RWPE1 (cell line): Measurements from ENCODE around the gene TBPL2.
A peak's percentile ranks its signal among the peaks of the same experiment; 100 is the strongest.
"Not testable (repeated sequence)": the region's sequence is repeated elsewhere in the genome, so short reads cannot be mapped to it uniquely, and the experiment has no call there.

Experiments
- CTCF ChIA-PET: fragments of 350-600 bp; sonication (Branson Sonifier 250); formaldehyde crosslinking; extraction: SDS; loops from one replicate; lab custom pipeline; 2021; lab: Yijun Ruan, JAX
- POLR2A ChIA-PET: fragments of 400-600 bp; formaldehyde crosslinking; extraction: SDS; loops from one replicate; lab custom pipeline; 2020; ENCODE audit warnings: antibody characterized with exemption; ENCODE audit not compliant: low non-redundant PET; lab: Yijun Ruan, JAX
- DNase-seq: peaks from one replicate; pipeline ENCODE4 v3.0.0; 2012; ENCODE audit warnings: low spot score
- H3K27ac ChIP-seq: fragments of 450-650 bp; 2 replicates; pipeline ENCODE4 v1.5.1; 2017
- CTCF ChIP-seq: fragments of 450-650 bp; conservative IDR thresholded peaks from 2 replicates; pipeline ENCODE4 v1.5.1; 2017; ENCODE audit warnings: low read depth, mild to moderate bottlenecking

TBPL2 gene

GRCh38 chr14:55470025-55470424 is 29.6 kb upstream of the TBPL2 start:
- DNase-seq, result no peak
- POLR2A ChIA-PET, result no interaction called here
- no peak for TF ChIP-seq CTCF
- CTCF ChIA-PET, result interaction anchor here (0.7 kb wide), 1 partner anchor 38 kb away, joined by 3 read pairs; no protein-coding TSS in a partner anchor
- H3K27ac ChIP-seq, result no peak overlapping the region

GRCh38 chr14:55467307-55467706 is 26.9 kb upstream of the TBPL2 start:
- no peak for DNase-seq
- no peak for TF ChIP-seq CTCF
- POLR2A ChIA-PET, result no interaction called here
- CTCF ChIA-PET, result interaction anchor here (0.6 kb wide), 1 partner anchor 63 kb away, joined by 9 read pairs; no protein-coding TSS in a partner anchor
- H3K27ac ChIP-seq, result no peak overlapping the region

GRCh38 chr14:55458800-55459515 is 18.5 kb upstream of the TBPL2 start:
- ChIA-PET POLR2A (no interaction called here), CTCF (interaction anchor here (0.6 to 1.2 kb wide), 2 partner anchors 12 to 188 kb away, joined by 3 read pairs; no protein-coding TSS in a partner anchor)
- TF ChIP-seq CTCF, result no peak
- peak; percentile 73 for DNase-seq
- no peak overlapping the region for H3K27ac ChIP-seq

GRCh38 chr14:55457496-55457895 is 17.1 kb upstream of the TBPL2 start:
- no peak overlapping the region for H3K27ac ChIP-seq
- CTCF ChIA-PET, result no interaction called here
- POLR2A ChIA-PET, result no interaction called here
- DNase-seq, result no peak
- no peak for TF ChIP-seq CTCF

GRCh38 chr14:55456411-55456810 is 16.0 kb upstream of the TBPL2 start:
- H3K27ac ChIP-seq, DNase-seq, POLR2A ChIA-PET, CTCF ChIA-PET: not testable (repeated sequence)

- no peak for TF ChIP-seq CTCF
- peak; percentile 73 for DNase-seq
- CTCF ChIA-PET, result interaction anchor here (0.5 to 1.2 kb wide), 2 partner anchors 8 to 904 kb away, joined by 6 to 7 read pairs; no protein-coding TSS in a partner anchor
- H3K27ac ChIP-seq, result peak overlapping the region; percentile 73
- POLR2A ChIA-PET, result no interaction called here
Measured at GRCh38 chr14:55454264-55455002, 14.0 kb upstream of the TBPL2 start.
